Cardiac muscle cell (in vitro differentiated cells and primary cell): ENCODE measurements around the gene SDR42E2. TPM values are rescaled to one million over a fixed set of nuclear protein-coding genes. Genes with fewer than 3 reads are reported as not detected.

Experiments
- DNase-seq, 2 donors: peaks; one replicate each; pipeline versions ENCODE4 v3.0.0 to v3.0.0-alpha.2; 2010 to 2017; ENCODE audit warnings: low read depth in 1 of 2, low spot score in 1 of 2
- H3K27ac ChIP-seq: fragments of 200-600 bp; sonication (generic); 2 replicates; pipeline ENCODE4 v1.5.1; 2016
- H3K27me3 ChIP-seq: fragments of 200-600 bp; sonication (generic); 2 replicates; pipeline ENCODE4 v1.6.0; 2016; ENCODE audit warnings: control low read depth
- H3K36me3 ChIP-seq: fragments of 200-600 bp; sonication (generic); 2 replicates; pipeline ENCODE4 v1.5.1; 2016; ENCODE audit warnings: control low read depth
- H3K4me1 ChIP-seq: fragments of 200-600 bp; sonication (generic); 2 replicates; pipeline ENCODE4 v1.8.1; 2017; ENCODE audit warnings: low read depth, mild to moderate bottlenecking, mixed run types
- H3K4me3 ChIP-seq: fragments of 200-600 bp; sonication (generic); 2 replicates; pipeline ENCODE4 v1.5.1; 2016; ENCODE audit warnings: mild to moderate bottlenecking
- H3K9me3 ChIP-seq: fragments of 200-600 bp; sonication (generic); 2 replicates; pipeline ENCODE4 v1.5.1; 2017; ENCODE audit warnings: low read depth, mild to moderate bottlenecking, control low read depth
- CTCF ChIP-seq: IDR thresholded peaks from 2 replicates; pipeline ENCODE4 v1.5.1; 2012; ENCODE audit warnings: low read depth, mild to moderate bottlenecking, low read length
- polyA plus RNA-seq: library from polyadenylated mRNA; unstranded; fragments of >200 nt; fragmentation: Nextera tagmentation; extraction: Ambion mirVana; gene quantifications from 2 replicates; pipeline ENCODE4 v1.2.1, GENCODE V29; 2016
- total RNA-seq: library from RNA; depleted of rRNA; stranded (reverse); fragments of >200 nt; gene quantifications from 2 replicates; pipeline ENCODE4 v1.2.3, GENCODE V29; 2016

SDR42E2 gene
- total and polyA plus RNA-seq, 2 experiments from 2014 or later = 0.06 TPM; not detected in 1

- TF ChIP-seq CTCF = no peak
- Histone ChIP-seq H3K27me3 (no peaks in the 10 kb centered on the region), H3K4me3 (no peak overlapping the region), H3K27ac (no peak overlapping the region), H3K9me3 (no peaks in the 10 kb centered on the region), H3K4me1 (no peaks in the 10 kb centered on the region), H3K36me3 (no peaks in the 10 kb centered on the region)
- no peak for DNase-seq
Measured at GRCh38 chr16:22177968-22178930, 15.9 kb downstream of the SDR42E2 start.

GRCh38 chr16:22181426-22181825 lies 19.1 kb downstream of the SDR42E2 start:
- Histone ChIP-seq H3K4me3 (no peak overlapping the region), H3K9me3 (no peaks in the 10 kb centered on the region), H3K4me1 (no peaks in the 10 kb centered on the region), H3K36me3 (no peaks in the 10 kb centered on the region), H3K27ac (no peak overlapping the region), H3K27me3 (no peaks in the 10 kb centered on the region)
- no peak for DNase-seq
- TF ChIP-seq CTCF = no peak

GRCh38 chr16:22181843-22182242 lies 19.5 kb downstream of the SDR42E2 start:
- TF ChIP-seq CTCF = no peak

GRCh38 chr16:22183335-22183734 lies 21.0 kb downstream of the SDR42E2 start:
- no peaks in the 10 kb centered on the region for H3K9me3 ChIP-seq
- H3K27ac ChIP-seq = no peak overlapping the region
- no peaks in the 10 kb centered on the region for H3K4me1 ChIP-seq
- H3K4me3 ChIP-seq = no peak overlapping the region
- no peak for DNase-seq
- TF ChIP-seq CTCF = no peak
- no peaks in the 10 kb centered on the region for H3K27me3 ChIP-seq
- no peaks in the 10 kb centered on the region for H3K36me3 ChIP-seq

More at GRCh38 chr16:22181843-22182242, 19.5 kb downstream of the SDR42E2 start:
- Histone ChIP-seq H3K27ac (no peak overlapping the region), H3K4me3 (no peak overlapping the region), H3K27me3 (no peaks in the 10 kb centered on the region), H3K9me3 (no peaks in the 10 kb centered on the region), H3K36me3 (no peaks in the 10 kb centered on the region), H3K4me1 (no peaks in the 10 kb centered on the region)
- no peak for DNase-seq

- H3K4me3 ChIP-seq = no peak overlapping the region
- peak; percentile 34 for TF ChIP-seq CTCF
- H3K27me3 ChIP-seq = no peaks in the 10 kb centered on the region
- no peaks in the 10 kb centered on the region for H3K4me1 ChIP-seq
- no peak for DNase-seq
- no peak overlapping the region for H3K27ac ChIP-seq
- no peaks in the 10 kb centered on the region for H3K36me3 ChIP-seq
- H3K9me3 ChIP-seq = no peaks in the 10 kb centered on the region
Measured at GRCh38 chr16:22183901-22184614, 21.8 kb downstream of the SDR42E2 start.
